ENCODE measurements around the gene B9D2.

- TF ChIP-seq CTCF (IDR thresholded peaks at IDR 0.05 in 8 of 11, conservative IDR thresholded peaks at IDR 0.05 in 3 of 11): no peak
- TF ChIP-seq POLR2AphosphoS5 (IDR thresholded peaks at IDR 0.05): peak in 2 of 3 donors; percentile 36 to 40
- TF ChIP-seq POLR2A (IDR thresholded peaks at IDR 0.05): no peak
Measured at GRCh38 chr19:41323023-41323422, 40.9 kb downstream of the B9D2 start.

Measured in spleen (tissue), 7 donors.